Activated naive CD8-positive, alpha-beta T cell treated with anti-CD3 and anti-CD28 coated beads, Interleukin-2, amount 50 U/mL, for 24 hours (primary cell): ENCODE data around the gene ZNF697.
"Not testable (repeated sequence)": the region's sequence is repeated elsewhere in the genome, so short reads cannot be mapped to it uniquely, and the experiment has no call there.

ENCODE experiments used
- ATAC-seq: fragments of 150-1000 bp; cut with Tn5 transposase; one replicate; pipeline ENCODE4 v1.10.0; 2021
- DNase-seq: peaks from one replicate; pipeline ENCODE4 v3.0.0; 2021
- H3K27ac Mint-ChIP-seq: one replicate; pipeline ENCODE4 v1.8.0; 2021; ENCODE audit warnings: mild to moderate bottlenecking, mixed read lengths
- H3K27me3 Mint-ChIP-seq: one replicate; pipeline ENCODE4 v1.8.0; 2021; ENCODE audit warnings: mixed read lengths
- H3K36me3 Mint-ChIP-seq: one replicate; pipeline ENCODE4 v1.8.0; 2021; ENCODE audit warnings: low read depth, mixed read lengths
- H3K4me1 Mint-ChIP-seq: one replicate; pipeline ENCODE4 v1.8.0; 2021; ENCODE audit warnings: mixed read lengths
- H3K4me3 Mint-ChIP-seq: one replicate; pipeline ENCODE4 v1.8.0; 2021; ENCODE audit warnings: mild to moderate bottlenecking, moderate library complexity, mixed read lengths
- H3K9me3 Mint-ChIP-seq: one replicate; pipeline ENCODE4 v1.8.0; 2021; ENCODE audit warnings: mixed read lengths

The ZNF697 gene

GRCh38 chr1:119585801-119586200 lies 62.3 kb downstream of the ZNF697 start:
- H3K4me3 Mint-ChIP-seq, H3K36me3 Mint-ChIP-seq, H3K9me3 Mint-ChIP-seq, H3K27me3 Mint-ChIP-seq, H3K27ac Mint-ChIP-seq, H3K4me1 Mint-ChIP-seq, ATAC-seq, DNase-seq: not testable (repeated sequence)

- Mint-ChIP-seq H3K4me1 (no peaks in the 10 kb centered on the region), H3K27ac (no peak overlapping the region), H3K36me3 (no peaks in the 10 kb centered on the region), H3K27me3 (no peaks in the 10 kb centered on the region), H3K4me3 (no peak overlapping the region), H3K9me3 (no peaks in the 10 kb centered on the region)
- ATAC-seq (no peak), DNase-seq (peak; percentile 7)
Measured at GRCh38 chr1:119582801-119583200, 65.3 kb downstream of the ZNF697 start.

- not testable (repeated sequence) for H3K36me3 Mint-ChIP-seq, ATAC-seq, H3K27me3 Mint-ChIP-seq, H3K27ac Mint-ChIP-seq, DNase-seq, H3K9me3 Mint-ChIP-seq, H3K4me3 Mint-ChIP-seq, H3K4me1 Mint-ChIP-seq
Measured at GRCh38 chr1:119581076-119581475, 67.0 kb downstream of the ZNF697 start.

GRCh38 chr1:119573886-119574285 lies 74.2 kb downstream of the ZNF697 start:
- ATAC-seq = no peak
- Mint-ChIP-seq H3K27me3 (peaks cover 8% of the 10 kb centered on the region), H3K27ac (no peak overlapping the region), H3K4me1 (no peaks in the 10 kb centered on the region), H3K9me3 (no peaks in the 10 kb centered on the region), H3K36me3 (no peaks in the 10 kb centered on the region), H3K4me3 (no peak overlapping the region)
- DNase-seq = no peak

- not testable (repeated sequence) for H3K9me3 Mint-ChIP-seq, DNase-seq
- H3K27me3 Mint-ChIP-seq = peaks cover 12% of the 10 kb centered on the region
Measured at GRCh38 chr1:119569930-119570622, 78.0 kb downstream of the ZNF697 start.

More at GRCh38 chr1:119569930-119570622, 78.0 kb downstream of the ZNF697 start:
- H3K36me3 Mint-ChIP-seq, H3K4me1 Mint-ChIP-seq, H3K27ac Mint-ChIP-seq, H3K4me3 Mint-ChIP-seq, ATAC-seq: not testable (repeated sequence)
